ENCODE measurements around the gene SAMD4A.

DNA sequence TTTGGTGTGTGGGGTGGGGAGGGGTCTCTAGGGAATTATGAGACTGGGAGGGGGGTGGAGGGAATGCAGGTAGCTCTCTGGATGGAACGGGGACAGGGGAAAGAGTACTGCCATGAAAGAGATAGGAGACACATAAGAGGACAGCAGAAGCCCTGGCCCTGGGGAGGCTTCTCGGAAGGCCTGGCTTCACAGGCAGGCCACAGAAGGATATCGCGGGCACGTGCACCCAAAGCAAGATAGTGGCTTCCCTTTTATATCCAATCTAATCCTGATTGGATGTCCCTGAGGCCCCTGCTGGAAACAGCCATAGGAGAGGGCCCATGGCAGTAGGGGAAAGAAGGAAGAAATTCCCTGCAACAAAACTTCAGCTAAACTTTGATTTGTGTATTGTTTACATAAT, 222.2 kb downstream of the SAMD4A start:
- TF ChIP-seq, protein P1, sequence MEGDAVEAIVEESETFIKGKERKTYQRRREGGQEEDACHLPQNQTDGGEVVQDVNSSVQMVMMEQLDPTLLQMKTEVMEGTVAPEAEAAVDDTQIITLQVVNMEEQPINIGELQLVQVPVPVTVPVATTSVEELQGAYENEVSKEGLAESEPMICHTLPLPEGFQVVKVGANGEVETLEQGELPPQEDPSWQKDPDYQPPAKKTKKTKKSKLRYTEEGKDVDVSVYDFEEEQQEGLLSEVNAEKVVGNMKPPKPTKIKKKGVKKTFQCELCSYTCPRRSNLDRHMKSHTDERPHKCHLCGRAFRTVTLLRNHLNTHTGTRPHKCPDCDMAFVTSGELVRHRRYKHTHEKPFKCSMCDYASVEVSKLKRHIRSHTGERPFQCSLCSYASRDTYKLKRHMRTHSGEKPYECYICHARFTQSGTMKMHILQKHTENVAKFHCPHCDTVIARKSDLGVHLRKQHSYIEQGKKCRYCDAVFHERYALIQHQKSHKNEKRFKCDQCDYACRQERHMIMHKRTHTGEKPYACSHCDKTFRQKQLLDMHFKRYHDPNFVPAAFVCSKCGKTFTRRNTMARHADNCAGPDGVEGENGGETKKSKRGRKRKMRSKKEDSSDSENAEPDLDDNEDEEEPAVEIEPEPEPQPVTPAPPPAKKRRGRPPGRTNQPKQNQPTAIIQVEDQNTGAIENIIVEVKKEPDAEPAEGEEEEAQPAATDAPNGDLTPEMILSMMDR (conservative IDR thresholded peaks at IDR 0.05 in 1 of 2, IDR thresholded peaks at IDR 0.05 in 1 of 2; ENCODE audit: low read depth in 1 of 2, low read length in 2 of 2): no peak
- TF ChIP-seq EZH2 (IDR thresholded peaks at IDR 0.05; ENCODE audit: low read length, missing control alignments): no peak

Measured in fibroblast of lung (primary cell).